GM18867 (cell line): ENCODE data around the gene CAPN12.

ENCODE experiments used
- ATAC-seq: cut with Tn5 transposase; IDR thresholded peaks from one replicate; pipeline ENCODE4 v1.9.1; 2021; ENCODE audit warnings: mild to moderate bottlenecking, moderate library complexity; ENCODE audit not compliant: unreplicated experiment

Gene CAPN12

GRCh38 chr19:38682872-38683392, 61.3 kb downstream of the CAPN12 start:
- no peak for ATAC-seq

GRCh38 chr19:38682195-38682867, 61.9 kb downstream of the CAPN12 start:
- no peak for ATAC-seq
